HG03571 (cell line): ENCODE data around the gene PRKG1.
"Not testable (repeated sequence)": the region's sequence is repeated elsewhere in the genome, so short reads cannot be mapped to it uniquely, and the experiment has no call there.

Source experiments
- ATAC-seq: cut with Tn5 transposase; IDR thresholded peaks from one replicate; pipeline ENCODE4 v1.9.1; 2021; ENCODE audit not compliant: unreplicated experiment

The PRKG1 gene

GRCh38 chr10:51313773-51314478 is 239.6 kb downstream of the PRKG1 start:
- no peak for ATAC-seq

- no peak for ATAC-seq
These were observed 240.2 kb downstream of the PRKG1 start for GRCh38 chr10:51314481-51314880.

GRCh38 chr10:51318399-51319172 is 244.3 kb downstream of the PRKG1 start:
- ATAC-seq: no peak

GRCh38 chr10:51319173-51319435 is 244.8 kb downstream of the PRKG1 start:
- ATAC-seq: no peak

- no peak for ATAC-seq
These were observed 247.0 kb downstream of the PRKG1 start for GRCh38 chr10:51321300-51321699.

- no peak for ATAC-seq
These were observed 247.7 kb downstream of the PRKG1 start for GRCh38 chr10:51321980-51322379.

- no peak for ATAC-seq
These were observed 251.4 kb downstream of the PRKG1 start for GRCh38 chr10:51325649-51326048.

- no peak for ATAC-seq
These were observed 251.9 kb downstream of the PRKG1 start for GRCh38 chr10:51326174-51326573.

GRCh38 chr10:51327432-51327831 is 253.1 kb downstream of the PRKG1 start:
- ATAC-seq: no peak

- ATAC-seq: no peak
These were observed 266.1 kb downstream of the PRKG1 start for GRCh38 chr10:51340366-51340765.

GRCh38 chr10:51340845-51341610 is 266.7 kb downstream of the PRKG1 start:
- ATAC-seq: no peak

GRCh38 chr10:51341745-51342144 is 267.5 kb downstream of the PRKG1 start:
- not testable (repeated sequence) for ATAC-seq

- no peak for ATAC-seq
These were observed 268.1 kb downstream of the PRKG1 start for GRCh38 chr10:51342381-51342780.

GRCh38 chr10:51343391-51343790 is 269.1 kb downstream of the PRKG1 start:
- no peak for ATAC-seq

GRCh38 chr10:51344371-51344770 is 270.1 kb downstream of the PRKG1 start:
- ATAC-seq: no peak

- no peak for ATAC-seq
These were observed 274.3 kb downstream of the PRKG1 start for GRCh38 chr10:51348622-51349021.

GRCh38 chr10:51357170-51357569 is 282.9 kb downstream of the PRKG1 start:
- no peak for ATAC-seq

- no peak for ATAC-seq
These were observed 283.9 kb downstream of the PRKG1 start for GRCh38 chr10:51358227-51358626.

GRCh38 chr10:51363415-51363814 is 289.1 kb downstream of the PRKG1 start:
- peak; percentile 75 for ATAC-seq

- ATAC-seq: no peak
These were observed 290.4 kb downstream of the PRKG1 start for GRCh38 chr10:51364674-51365073.

GRCh38 chr10:51366044-51366443 is 291.8 kb downstream of the PRKG1 start:
- no peak for ATAC-seq

GRCh38 chr10:51367127-51367526 is 292.8 kb downstream of the PRKG1 start:
- no peak for ATAC-seq
